A549 (cell line): ENCODE results near the gene OR12D2.

Experiments
- CEBPB ChIP-seq, 2 experiments: fragments of >200 bp in 1 of 2; sonication (Bioruptor Twin) in 1 of 2; formaldehyde crosslinking in 1 of 2; IDR thresholded peaks; 2 replicates each; pipeline ENCODE4 v1.6.1; 2012 to 2016
- CHD4 ChIP-seq: fragments of 200-600 bp; sonication (generic); IDR thresholded peaks from 2 replicates; pipeline ENCODE4 v1.6.1; 2016; ENCODE audit warnings: antibody characterized with exemption, mild to moderate bottlenecking, borderline replicate concordance
- CTCF ChIP-seq: fragments of >200 bp; sonication (Bioruptor Twin); formaldehyde crosslinking; IDR thresholded peaks from 3 replicates; pipeline ENCODE4 v1.5.1; 2016
- POLR2A ChIP-seq: IDR thresholded peaks from 2 replicates; pipeline ENCODE4 v1.6.1; 2012; ENCODE audit warnings: mild to moderate bottlenecking, low read length
- RCOR1 ChIP-seq: fragments of 150-350 bp; IDR thresholded peaks from 2 replicates; pipeline ENCODE4 v1.6.1; 2014; ENCODE audit warnings: antibody characterized with exemption, low read length, low read depth
- REST ChIP-seq: fragments of 200-600 bp; sonication (generic); IDR thresholded peaks from 2 replicates; pipeline ENCODE4 v1.6.1; 2016; ENCODE audit warnings: antibody characterized with exemption, mild to moderate bottlenecking, moderate library complexity
- RNF2 ChIP-seq: fragments of 200-600 bp; sonication (generic); IDR thresholded peaks from 2 replicates; pipeline ENCODE4 v1.6.1; 2016; ENCODE audit warnings: low read depth, mild to moderate bottlenecking, antibody characterized with exemption, moderate library complexity, borderline replicate concordance
- SREBF2 ChIP-seq: fragments of 450-650 bp; IDR thresholded peaks from 2 replicates; pipeline ENCODE4 v1.6.1; 2014; ENCODE audit warnings: mild to moderate bottlenecking, moderate library complexity

GRCh38 chr6:29375191-29375590, 20.2 kb upstream of the OR12D2 start, which contains the start of gene OR12D3:
- TF ChIP-seq CEBPB (IDR thresholded peaks at IDR 0.05) (no peak), CTCF (no peak), SREBF2 (no peak), POLR2A (no peak), RNF2 (no peak), CHD4 (no peak), RCOR1 (no peak), REST (no peak)
